Lung (tissue), 12 donors: ENCODE measurements around the gene ZNF638. TPM values are rescaled to one million over a fixed set of nuclear protein-coding genes. Genes with fewer than 3 reads are reported as not detected.

ENCODE experiments used
- ATAC-seq: fragments of 200-7000 bp; cut with Tn5 transposase; one replicate; pipeline ENCODE4 v1.9.1; 2020; ENCODE audit warnings: moderate number of reproducible peaks; ENCODE audit not compliant: insufficient read depth, low FRiP score
- DNase-seq, 3 donors: peaks; one replicate each; pipeline ENCODE4 v3.0.0-alpha.2; 2013 to 2017
- H3K27ac ChIP-seq, 2 donors: one replicate each; pipeline ENCODE4 v1.5.1; 2013; ENCODE audit warnings: mild to moderate bottlenecking in 2 of 2, moderate library complexity in 2 of 2, control low read depth in 1 of 2, inconsistent platforms in 1 of 2, low read depth in 1 of 2, low read length in 1 of 2
- H3K27me3 ChIP-seq, 3 donors: one replicate each; pipeline ENCODE4 v1.5.1; 2013; ENCODE audit warnings: low read length in 2 of 3; ENCODE audit not compliant: control insufficient read depth in 3 of 3, insufficient read depth in 3 of 3
- H3K36me3 ChIP-seq, 4 donors: one replicate each; pipeline ENCODE4 v1.5.1; 2013; ENCODE audit warnings: low read length in 4 of 4, mild to moderate bottlenecking in 1 of 4, moderate library complexity in 1 of 4; ENCODE audit not compliant: control insufficient read depth in 4 of 4, insufficient read depth in 4 of 4
- H3K4me1 ChIP-seq, 5 donors: one replicate each; pipeline ENCODE4 v1.5.1; 2013; ENCODE audit warnings: low read length in 5 of 5, mild to moderate bottlenecking in 2 of 5, moderate library complexity in 1 of 5; ENCODE audit not compliant: control insufficient read depth in 5 of 5, insufficient read depth in 5 of 5
- H3K4me3 ChIP-seq: one replicate; pipeline ENCODE4 v1.5.1; 2013; ENCODE audit warnings: mild to moderate bottlenecking, control low read depth, moderate library complexity
- H3K9ac ChIP-seq, 2 donors: one replicate each; pipeline ENCODE4 v1.5.1; 2013; ENCODE audit warnings: low read length in 2 of 2, control low read depth in 1 of 2; ENCODE audit not compliant: insufficient read depth in 1 of 2
- H3K9me3 ChIP-seq, 4 donors: one replicate each; pipeline ENCODE4 v1.5.1; 2013; ENCODE audit warnings: low read length in 3 of 4, mild to moderate bottlenecking in 1 of 4, moderate library complexity in 1 of 4; ENCODE audit not compliant: control insufficient read depth in 4 of 4, insufficient read depth in 3 of 4
- CTCF ChIP-seq: IDR thresholded peaks from 2 replicates; pipeline ENCODE4 v1.5.1; 2012; ENCODE audit warnings: mild to moderate bottlenecking; ENCODE audit errors: control extremely low read depth, extremely low read depth
- WGBS, 2 donors: extraction: QIAGEN DNeasy Blood & Tissue Kit; methylation state at CpG; one replicate each; pipeline ENCODE4 v1.1.7; 2013; 5-methylcytosine and 5-hydroxymethylcytosine counted together
- polyA plus RNA-seq, 2 donors: library from polyadenylated mRNA; stranded (reverse); fragments of 200-250 nt; gene quantifications; one replicate each; pipeline ENCODE4 v1.2.1, GENCODE V29; 2013
- total RNA-seq, 2 donors: library from RNA; depleted of rRNA in 1 of 2; stranded (reverse); fragments of >200 nt in 1 of 2; gene quantifications; one replicate each; pipeline ENCODE4 v1.2.1, GENCODE V29; 2014 to 2021
- donor health status: control.
- donor health status: control.
- donor health status: Bipolar disorder and iron deficiency.
- donor health status: healthy.
- donor health status: DM: yes; HTN: yes; CAD: no.

ZNF638 gene
- total and polyA plus RNA-seq, 4 donors = 45.1 to 371 (median 105) TPM

- ATAC-seq = no peak
- Histone ChIP-seq H3K27me3 (peaks cover 0 to 1% (median 0%) of the 10 kb centered on the region in 3 donors), H3K4me3 (no peak overlapping the region), H3K9me3 (no peaks in the 10 kb centered on the region), H3K9ac (no peak overlapping the region), H3K27ac (no peak overlapping the region), H3K4me1 (peaks cover 0 to 4% (median 0%) of the 10 kb centered on the region in 5 donors), H3K36me3 (no peaks in the 10 kb centered on the region)
- TF ChIP-seq CTCF = no peak
- 89 to 97% methylated on average over 2 of the region's 2 CpGs for WGBS, 2 donors
- DNase-seq = no peak
Observed at GRCh38 chr2:71298914-71299313, 32.7 kb upstream of the ZNF638 start.

- ATAC-seq = no peak
- Histone ChIP-seq H3K4me1 (peaks cover 0 to 4% (median 0%) of the 10 kb centered on the region in 5 donors), H3K9ac (no peak overlapping the region), H3K27ac (no peak overlapping the region), H3K36me3 (no peaks in the 10 kb centered on the region), H3K4me3 (no peak overlapping the region), H3K27me3 (no peaks in the 10 kb centered on the region), H3K9me3 (no peaks in the 10 kb centered on the region)
- WGBS, 2 donors = 64 to 66% methylated on average over 2 of the region's 2 CpGs
- peak in 2 of 3 donors; percentile 58 to 59 for DNase-seq
- peak; percentile 37 for TF ChIP-seq CTCF
Observed at GRCh38 chr2:71299507-71299906, 32.1 kb upstream of the ZNF638 start.

- H3K4me3 ChIP-seq = no peak overlapping the region
- H3K27me3 ChIP-seq = no peaks in the 10 kb centered on the region
- H3K4me1 ChIP-seq = peaks cover 0 to 4% (median 0%) of the 10 kb centered on the region in 5 donors
- H3K27ac ChIP-seq = no peak overlapping the region
- no peak for DNase-seq
- H3K9ac ChIP-seq = no peak overlapping the region
- no peaks in the 10 kb centered on the region for H3K9me3 ChIP-seq
- ATAC-seq = no peak
- H3K36me3 ChIP-seq = no peaks in the 10 kb centered on the region
- TF ChIP-seq CTCF = no peak
- WGBS, 2 donors = 92 to 97% methylated on average over 3 of the region's 3 CpGs
Observed at GRCh38 chr2:71303849-71304248, 27.7 kb upstream of the ZNF638 start.

- DNase-seq = no peak
- no peak for TF ChIP-seq CTCF
- Histone ChIP-seq H3K9ac (no peak overlapping the region), H3K27ac (no peak overlapping the region), H3K4me3 (no peak overlapping the region), H3K9me3 (no peaks in the 10 kb centered on the region), H3K36me3 (no peaks in the 10 kb centered on the region), H3K27me3 (no peaks in the 10 kb centered on the region), H3K4me1 (peaks cover 0 to 4% (median 0%) of the 10 kb centered on the region in 5 donors)
- no peak for ATAC-seq
- whole genome bisulfite sequencing, 2 donors = 74 to 78% methylated on average over 3 of the region's 3 CpGs
Observed at GRCh38 chr2:71306762-71307161, 24.8 kb upstream of the ZNF638 start.
